GM21737 (cell line): ENCODE results near the gene CDK2.
"Not testable (repeated sequence)": the region's sequence is repeated elsewhere in the genome, so short reads cannot be mapped to it uniquely, and the experiment has no call there.

Source experiments
- ATAC-seq: cut with Tn5 transposase; IDR thresholded peaks from one replicate; pipeline ENCODE4 v1.9.1; 2021; ENCODE audit warnings: mild to moderate bottlenecking, moderate library complexity; ENCODE audit not compliant: unreplicated experiment

Gene CDK2

DNA sequence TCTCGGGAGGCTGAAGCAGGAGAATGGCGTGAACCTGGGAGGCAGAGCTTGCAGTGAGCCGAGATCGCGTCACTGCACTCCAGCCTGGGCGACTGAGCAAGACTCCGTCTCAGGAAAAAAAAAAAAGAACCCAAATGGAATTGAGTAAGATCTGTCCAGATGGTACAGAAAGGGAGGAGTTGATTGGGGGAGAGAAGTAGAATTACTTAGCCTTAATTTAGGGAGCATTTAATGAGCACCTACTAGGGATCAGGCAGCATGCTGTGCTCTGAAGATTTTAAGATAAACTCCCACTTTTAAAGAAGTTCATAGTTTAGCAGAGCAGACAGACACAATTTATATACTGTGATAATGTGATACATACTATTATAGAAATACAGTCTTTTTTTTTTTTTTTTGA is 11.8 kb downstream of the CDK2 start:
- no peak for ATAC-seq

GRCh38 chr12:55979069-55979468 is 12.4 kb downstream of the CDK2 start:
- ATAC-seq = no peak

DNA sequence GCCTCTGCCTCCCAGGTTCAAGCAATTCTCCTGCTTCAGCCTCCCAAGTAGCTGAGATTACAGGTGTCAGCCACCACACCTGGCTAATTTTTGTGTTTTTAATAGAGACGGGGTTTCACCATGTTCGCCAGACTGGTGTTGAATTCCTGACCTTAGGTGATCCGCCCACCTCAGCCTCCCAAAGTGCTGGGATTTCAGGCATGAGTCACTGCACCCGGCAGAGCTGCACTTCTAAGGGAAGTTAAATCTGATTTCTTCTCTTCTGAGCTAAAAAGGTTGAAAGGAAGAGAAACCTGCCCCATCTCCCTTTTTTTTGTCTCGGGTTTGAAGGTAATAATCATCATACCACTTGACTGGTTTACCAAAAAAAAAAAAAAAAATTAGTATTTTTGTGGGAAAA is 15.3 kb downstream of the CDK2 start:
- not testable (repeated sequence) for ATAC-seq

- peak; percentile 91 for ATAC-seq
Measured at GRCh38 chr12:55982319-55982936, 15.8 kb downstream of the CDK2 start.

- ATAC-seq = no peak
Measured at GRCh38 chr12:55983232-55983842, 16.7 kb downstream of the CDK2 start.

DNA sequence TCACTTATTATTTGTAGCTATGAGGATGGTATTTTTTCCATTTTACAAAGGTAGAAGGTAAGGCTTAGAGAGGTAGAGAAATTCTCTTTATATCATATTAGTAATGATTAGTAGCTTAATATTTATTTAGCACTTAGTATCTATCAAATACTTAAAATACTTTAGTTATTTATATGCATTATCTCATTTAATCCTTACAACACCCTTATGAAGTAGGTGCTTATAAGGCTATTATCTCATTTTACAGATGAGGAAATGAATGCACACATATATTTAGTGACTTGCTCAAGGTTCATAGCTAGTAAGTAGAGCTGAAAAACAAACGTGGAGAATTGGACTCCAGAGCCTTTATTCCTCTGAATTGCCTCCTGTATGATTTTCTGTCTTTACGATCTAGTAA is 18.2 kb downstream of the CDK2 start:
- no peak for ATAC-seq

DNA sequence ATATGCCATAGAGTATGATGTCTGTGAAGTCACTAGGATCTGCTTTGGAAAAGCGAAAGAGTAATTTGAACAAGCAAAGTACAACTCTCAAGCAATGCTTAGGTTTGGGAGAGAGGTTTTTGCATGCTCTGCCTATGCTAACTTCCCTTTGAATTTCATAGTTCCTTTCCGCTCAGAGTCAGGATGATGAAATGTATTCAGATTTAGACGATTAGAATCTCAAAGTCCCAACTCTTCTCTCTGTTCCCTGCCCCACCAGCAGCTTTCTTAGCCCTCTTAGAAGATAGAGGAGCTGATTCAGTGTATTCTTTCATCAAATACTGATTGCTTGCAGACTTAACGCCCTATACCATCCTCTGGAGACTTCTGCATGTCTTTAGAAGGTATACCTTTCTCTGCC is 18.7 kb downstream of the CDK2 start:
- no peak for ATAC-seq

DNA sequence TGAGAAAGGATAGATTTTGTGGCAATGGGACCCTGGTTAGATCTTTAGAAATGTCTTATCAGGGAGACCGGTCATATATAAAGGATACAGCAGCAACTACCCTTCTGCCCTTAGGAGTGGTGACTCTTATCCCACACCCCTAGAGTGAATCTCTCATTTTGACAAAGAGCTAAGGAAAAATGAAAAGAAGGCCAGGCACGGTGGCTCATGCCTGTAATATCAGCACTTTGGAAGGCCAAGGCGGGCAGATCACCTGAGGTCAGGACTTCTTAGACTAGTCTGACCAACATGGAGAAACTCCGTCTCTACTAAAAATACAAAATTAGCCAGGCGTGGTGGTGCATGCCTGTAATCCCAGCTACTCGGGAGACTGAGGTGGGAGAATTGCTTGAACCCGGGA is 19.3 kb downstream of the CDK2 start:
- not testable (repeated sequence) for ATAC-seq

GRCh38 chr12:55991110-55991509 is 24.5 kb downstream of the CDK2 start:
- ATAC-seq = no peak

DNA sequence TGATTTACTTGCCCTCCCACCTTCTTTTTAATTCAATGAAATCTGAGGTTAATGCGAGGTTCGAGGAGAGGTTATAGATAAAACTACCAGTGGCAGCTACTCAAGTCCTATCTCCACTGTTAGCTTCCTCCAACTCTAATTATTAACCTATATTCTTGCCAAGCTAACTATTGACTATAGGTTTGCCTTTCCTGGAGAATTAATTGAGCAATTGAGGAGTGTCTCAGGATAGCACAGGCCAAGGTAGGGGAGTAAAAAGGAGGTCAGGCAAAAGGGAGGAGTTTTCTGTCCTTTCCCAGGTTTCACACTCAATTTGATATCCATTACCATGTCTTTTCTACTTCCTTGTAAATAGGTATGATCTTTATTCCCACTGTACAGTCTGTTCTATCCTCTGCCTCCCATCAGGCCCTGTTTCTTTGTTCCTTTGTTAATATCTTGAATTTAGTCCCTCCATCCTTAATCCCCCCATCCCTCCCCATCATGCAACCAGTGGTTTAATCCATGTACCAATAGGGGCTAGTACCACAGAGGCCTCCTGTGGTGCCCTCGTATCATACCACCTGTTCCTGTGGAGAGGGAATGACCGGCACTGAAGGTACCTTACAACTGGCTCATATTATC is 26.7 kb downstream of the CDK2 start:
- ATAC-seq = no peak

- no peak for ATAC-seq
Measured at GRCh38 chr12:55995366-55995765, 28.7 kb downstream of the CDK2 start.

- no peak for ATAC-seq
Measured at GRCh38 chr12:55996201-55996714, 29.6 kb downstream of the CDK2 start.

DNA sequence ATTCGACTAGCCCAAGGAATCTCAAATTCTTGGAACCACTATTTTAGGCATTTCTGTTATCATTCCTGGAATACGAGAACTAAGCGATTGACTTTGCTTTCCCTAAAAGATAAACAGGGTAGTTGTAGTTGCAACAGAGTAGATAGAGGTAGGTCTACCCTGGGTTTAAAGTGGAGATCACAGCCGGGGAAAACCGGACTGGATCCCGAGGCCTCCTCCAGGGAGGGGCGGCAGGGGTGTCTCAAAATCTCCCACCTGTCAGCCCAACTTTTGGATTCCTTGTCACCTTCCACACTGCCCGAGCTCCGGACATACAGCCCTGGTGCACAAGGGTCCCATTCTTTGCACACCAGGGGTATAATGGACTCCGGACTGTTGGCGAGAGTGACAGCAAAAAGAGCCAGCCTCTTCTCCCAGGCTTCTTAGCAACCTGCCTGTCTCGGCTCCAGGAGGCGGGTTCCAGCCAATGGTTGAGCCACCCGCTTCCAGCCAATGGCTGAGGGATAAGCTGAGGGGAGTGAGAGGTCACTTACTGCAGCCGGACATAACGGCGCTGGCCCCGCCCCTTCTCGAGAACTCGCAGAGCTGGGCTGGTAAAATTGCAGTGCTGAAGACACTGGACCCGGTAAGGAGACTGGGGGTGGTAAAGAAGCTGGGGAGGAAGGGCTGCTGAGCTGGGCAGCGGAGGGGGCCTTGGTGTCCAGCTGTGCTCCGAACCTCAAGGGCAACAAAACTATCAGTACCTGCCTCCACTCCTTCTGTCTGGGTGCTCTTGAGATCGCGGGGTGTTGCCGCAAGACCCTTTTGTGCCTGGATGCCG is 30.3 kb downstream of the CDK2 start, which contains the start of gene SUOX:
SUOX (plus strand) TSS at position 562 of the 820 bp plus-strand sequence. CDS start 4,946 bp downstream, outside the sequence.
- peak; percentile 99 for ATAC-seq

- no peak for ATAC-seq
Measured at GRCh38 chr12:55997535-55997859, 30.9 kb downstream of the CDK2 start.

DNA sequence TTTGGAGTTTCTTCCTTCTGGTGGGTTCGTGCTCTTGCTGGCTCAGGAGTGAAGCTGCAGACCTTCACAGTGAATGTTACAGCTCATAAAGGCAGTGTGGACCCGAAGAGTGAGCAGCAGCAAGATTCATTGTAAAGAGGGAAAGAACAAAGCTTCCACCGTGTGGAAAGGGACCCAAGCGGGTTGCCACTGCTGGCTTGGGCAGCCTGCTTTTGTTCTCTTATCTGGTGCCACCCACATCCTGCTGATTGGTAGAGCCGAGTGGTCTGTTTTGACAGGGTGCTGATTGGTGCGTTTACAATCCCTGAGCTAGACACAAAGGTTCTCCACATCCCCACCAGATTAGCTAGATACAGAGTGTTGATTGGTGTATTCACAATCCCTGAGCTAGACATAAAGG is 32.9 kb downstream of the CDK2 start:
- ATAC-seq = not testable (repeated sequence)

- ATAC-seq = not testable (repeated sequence)
Measured at GRCh38 chr12:55999999-56000540, 33.4 kb downstream of the CDK2 start.

GRCh38 chr12:56001487-56002100 is 35.0 kb downstream of the CDK2 start:
- no peak for ATAC-seq

- ATAC-seq = not testable (repeated sequence)
Measured at GRCh38 chr12:56003376-56003775, 36.7 kb downstream of the CDK2 start.

DNA sequence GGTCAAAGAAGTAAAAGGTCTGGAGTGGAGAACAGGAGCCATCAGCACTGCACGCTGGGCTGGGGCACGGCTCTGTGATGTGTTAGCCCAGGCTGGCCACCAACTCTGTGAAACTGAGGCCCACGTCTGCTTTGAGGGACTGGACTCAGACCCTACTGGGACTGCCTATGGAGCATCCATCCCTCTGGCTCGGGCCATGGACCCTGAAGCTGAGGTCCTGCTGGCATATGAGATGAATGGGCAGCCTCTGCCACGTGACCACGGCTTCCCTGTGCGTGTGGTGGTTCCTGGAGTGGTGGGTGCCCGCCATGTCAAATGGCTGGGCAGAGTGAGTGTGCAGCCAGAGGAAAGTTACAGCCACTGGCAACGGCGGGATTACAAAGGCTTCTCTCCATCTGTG is 37.6 kb downstream of the CDK2 start:
- ATAC-seq = no peak
